Subcutaneous adipose tissue (tissue), 4 donors: ENCODE results near the gene LSG1. TPM values are rescaled to one million over a fixed set of nuclear protein-coding genes. Genes with fewer than 3 reads are reported as not detected.

Experiments used
- total RNA-seq, 4 donors: library from RNA; depleted of rRNA; stranded (reverse); fragments of >200 nt; gene quantifications; one replicate each; pipeline ENCODE4 v1.1.0, GENCODE V29; 2016
- TF ChIP-seq, protein P1 (sequence below): fragments of 450-650 bp; IDR thresholded peaks from one replicate; pipeline ENCODE4 v1.5.1; 2016; ENCODE audit warnings: low read depth, mild to moderate bottlenecking, control low read depth, antibody characterized with exemption, moderate library complexity

LSG1 gene
- total RNA-seq, 4 donors from 2014 or later, result 27.5 to 49.9 (median 38.9) TPM

DNA sequence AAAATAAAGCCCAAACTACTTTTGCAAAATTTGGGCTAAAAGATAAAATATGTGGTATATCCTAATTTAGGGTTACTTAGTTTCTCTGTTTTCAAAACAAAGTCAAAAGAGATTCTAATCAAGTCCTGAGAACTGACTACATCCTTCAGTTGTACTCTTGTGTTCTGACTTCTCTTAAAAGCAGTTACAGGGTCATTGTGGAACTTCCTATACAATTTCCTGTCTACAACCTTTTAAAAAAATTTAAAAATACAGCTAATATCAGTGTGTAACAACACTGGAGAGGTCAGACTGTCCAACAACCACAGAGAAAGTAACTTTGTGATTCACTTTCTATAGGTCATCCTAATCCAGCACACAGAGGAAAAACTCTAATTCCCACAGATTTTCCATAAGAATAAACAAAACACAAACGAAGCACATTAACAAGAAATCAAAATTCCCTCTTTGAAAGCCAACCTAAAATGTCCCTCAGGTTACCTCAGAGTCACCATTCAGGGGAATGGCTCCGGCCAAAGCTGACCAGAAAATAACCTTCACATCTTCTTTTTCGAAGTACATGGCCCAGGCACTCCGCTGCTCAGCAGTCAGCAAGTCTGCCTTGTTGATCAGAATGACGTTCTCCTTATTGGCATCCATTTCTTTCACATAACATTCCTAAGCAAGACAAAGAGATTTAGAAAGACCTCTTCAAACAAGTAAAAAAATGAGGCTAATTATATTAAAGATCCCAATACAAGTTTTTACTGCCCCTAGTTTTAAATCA, 13.3 kb downstream of the LSG1 start:
- TF ChIP-seq, protein P1, sequence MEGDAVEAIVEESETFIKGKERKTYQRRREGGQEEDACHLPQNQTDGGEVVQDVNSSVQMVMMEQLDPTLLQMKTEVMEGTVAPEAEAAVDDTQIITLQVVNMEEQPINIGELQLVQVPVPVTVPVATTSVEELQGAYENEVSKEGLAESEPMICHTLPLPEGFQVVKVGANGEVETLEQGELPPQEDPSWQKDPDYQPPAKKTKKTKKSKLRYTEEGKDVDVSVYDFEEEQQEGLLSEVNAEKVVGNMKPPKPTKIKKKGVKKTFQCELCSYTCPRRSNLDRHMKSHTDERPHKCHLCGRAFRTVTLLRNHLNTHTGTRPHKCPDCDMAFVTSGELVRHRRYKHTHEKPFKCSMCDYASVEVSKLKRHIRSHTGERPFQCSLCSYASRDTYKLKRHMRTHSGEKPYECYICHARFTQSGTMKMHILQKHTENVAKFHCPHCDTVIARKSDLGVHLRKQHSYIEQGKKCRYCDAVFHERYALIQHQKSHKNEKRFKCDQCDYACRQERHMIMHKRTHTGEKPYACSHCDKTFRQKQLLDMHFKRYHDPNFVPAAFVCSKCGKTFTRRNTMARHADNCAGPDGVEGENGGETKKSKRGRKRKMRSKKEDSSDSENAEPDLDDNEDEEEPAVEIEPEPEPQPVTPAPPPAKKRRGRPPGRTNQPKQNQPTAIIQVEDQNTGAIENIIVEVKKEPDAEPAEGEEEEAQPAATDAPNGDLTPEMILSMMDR, result no peak

DNA sequence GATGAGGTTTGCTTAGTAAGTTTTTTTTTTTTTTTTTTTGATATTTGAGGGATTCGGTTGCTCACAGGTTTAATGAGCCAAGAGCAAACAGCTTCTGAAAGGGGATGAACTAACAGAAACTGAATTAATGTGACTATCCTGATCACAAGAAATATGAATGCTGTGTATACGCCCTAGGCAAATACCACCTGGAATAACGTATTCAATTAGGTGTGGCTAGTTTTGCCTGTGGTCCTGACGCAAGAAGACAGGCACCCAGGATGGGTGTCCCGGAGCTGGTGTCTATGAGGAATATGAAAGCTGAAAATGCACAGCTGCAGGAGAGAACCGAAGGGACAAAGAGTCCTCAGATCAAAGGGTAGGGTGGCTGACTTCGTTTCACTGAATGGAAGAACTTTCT, 14.6 kb downstream of the LSG1 start:
- TF ChIP-seq, protein P1, result no peak

DNA sequence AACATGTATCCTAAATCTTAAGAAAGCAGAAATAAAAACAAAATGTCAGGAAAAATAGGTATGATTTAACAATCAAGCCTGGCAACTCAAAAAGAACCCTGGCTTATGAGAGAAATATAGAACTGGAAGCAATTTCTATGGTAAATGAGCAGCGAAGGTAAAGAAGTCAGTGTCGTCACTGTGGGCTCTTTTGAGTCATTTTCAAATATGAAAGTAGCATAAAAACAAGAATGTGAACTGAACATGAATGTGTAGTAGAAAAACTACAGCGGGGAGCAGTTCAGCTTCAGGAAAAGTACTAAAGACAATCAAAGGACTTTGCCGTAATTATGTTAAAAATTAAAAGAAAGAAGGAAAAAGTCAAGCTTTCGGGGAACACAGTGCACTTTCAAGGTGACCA, 17.5 kb downstream of the LSG1 start:
- TF ChIP-seq, protein P1, result no peak

DNA sequence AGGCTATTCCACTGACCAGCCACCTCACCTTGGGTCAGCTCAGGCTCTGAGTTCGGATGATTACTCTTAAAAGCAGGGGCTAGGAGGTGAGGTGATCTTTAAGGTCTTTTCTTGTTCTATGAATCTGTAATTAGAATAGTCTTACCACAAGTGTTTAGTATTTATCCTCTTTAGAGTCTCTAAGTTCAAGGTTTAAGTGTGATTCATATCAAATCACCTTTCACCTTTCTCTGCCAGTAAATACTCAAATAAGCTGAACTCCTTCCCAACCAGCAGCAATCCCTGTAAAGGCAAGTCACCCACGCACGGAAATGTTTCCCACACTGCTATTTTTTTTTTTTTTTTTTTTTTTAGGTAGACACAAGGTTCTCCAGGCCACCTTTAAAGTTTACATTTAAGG, 24.2 kb downstream of the LSG1 start:
- TF ChIP-seq, protein P1, result no peak

DNA sequence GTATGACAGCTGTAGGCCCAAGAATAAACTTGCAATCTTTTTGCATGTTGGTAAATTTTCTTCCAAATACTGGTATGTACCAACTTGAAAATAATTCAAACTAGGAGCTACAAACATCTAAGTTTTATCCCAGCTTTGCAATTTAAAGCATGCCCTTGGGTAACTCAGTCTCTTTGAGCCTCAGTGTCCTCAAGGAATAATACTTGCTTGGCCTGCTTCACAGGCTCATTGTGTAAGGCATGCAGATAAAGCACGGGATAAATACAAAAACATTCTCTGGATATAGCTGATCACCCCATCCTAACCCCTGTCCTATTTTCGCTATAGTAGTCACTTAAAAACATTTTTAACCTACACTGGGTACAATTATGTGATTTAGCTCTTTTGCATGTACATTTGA, 29.2 kb downstream of the LSG1 start:
- TF ChIP-seq, protein P1, result no peak

DNA sequence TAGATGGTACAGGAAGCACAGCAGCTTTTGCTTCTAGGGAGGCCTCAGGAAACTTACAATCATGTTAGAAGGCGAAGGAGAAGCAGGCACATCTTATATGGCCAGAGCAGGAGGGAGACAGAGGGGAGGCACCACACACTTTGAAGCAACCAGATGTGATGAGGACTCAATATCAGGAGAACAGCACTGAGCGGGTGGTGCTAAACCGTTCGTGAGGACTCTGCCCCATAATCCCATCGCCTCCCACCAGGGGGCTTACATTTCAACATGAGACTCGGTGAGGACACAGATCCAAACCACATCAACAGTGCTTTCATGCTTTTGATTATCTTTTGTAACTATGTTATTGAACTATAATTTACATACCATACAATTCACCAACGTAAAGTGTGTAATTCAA, 31.2 kb downstream of the LSG1 start:
- TF ChIP-seq, protein P1, result no peak

DNA sequence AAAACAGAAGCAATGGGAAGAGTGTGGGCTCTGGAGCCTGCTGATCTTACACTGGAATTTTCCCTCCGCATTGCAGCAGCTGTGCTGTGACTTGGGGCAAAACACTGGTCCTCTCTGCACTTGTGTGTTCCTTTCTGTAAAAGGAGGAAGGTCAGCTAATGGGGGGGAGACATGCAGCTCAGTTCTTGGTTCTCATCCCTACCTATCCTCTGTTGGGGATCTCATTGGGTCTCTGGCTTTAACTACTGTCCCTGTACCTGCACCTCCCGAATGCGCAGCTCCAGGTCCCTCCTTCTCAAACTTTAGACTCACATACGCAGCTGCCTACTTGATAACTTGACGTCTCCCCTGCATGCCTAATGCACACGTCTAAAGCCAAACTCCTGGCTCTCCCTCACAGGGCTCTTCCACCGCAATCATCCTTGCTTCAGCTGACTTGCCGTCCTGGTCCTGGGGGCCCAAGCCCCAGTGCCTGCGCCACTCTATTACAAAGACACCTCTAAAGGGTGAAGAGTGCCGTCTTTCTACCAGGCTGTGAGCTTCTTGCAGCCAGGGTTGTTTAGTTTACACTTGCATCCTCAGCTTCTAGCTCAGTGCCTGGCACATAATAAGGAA, 32.9 kb downstream of the LSG1 start:
- TF ChIP-seq, protein P1, result no peak
